ENCODE measurements around the gene WDR46.

DNA sequence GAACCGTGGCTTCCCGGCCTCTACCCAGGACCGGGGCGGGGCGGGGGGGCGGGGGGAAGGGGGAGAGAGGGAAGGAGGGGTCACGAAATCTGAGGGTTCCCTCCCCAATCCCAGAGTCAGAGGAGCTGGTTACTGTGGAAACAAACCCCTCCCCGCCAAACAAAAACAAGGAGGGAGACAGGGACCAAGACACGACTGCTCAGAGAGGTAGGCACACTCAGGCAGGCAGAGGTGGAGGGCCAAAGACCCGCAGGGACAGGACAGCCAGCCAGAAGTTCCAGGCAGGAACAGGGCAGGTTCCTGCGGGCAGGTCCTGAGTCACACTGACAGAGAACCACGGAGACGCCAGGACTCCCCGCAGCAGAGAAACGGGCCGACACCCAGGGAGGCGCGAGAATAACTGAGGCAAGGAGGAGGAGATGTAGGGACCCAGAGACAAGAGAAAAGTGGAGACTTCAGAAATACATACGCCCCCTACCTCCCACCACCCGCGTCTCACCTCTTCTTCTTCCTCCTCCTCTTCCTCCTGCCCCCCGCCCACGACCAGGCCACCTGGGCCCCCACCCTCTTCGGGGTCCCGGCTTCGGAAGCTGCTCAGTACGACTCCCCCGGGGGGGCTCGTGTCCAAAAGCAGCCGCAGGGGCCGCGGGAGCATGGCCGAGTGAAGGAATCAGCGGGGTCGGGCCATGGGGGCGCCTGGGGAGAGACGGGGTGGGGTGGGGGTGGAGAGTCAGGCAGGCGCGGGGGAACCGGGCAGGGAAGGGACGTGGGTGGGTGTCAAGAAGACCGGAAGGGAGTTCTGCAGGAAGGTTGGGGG is 9.1 kb upstream of the WDR46 start:
- no peak for TF ChIP-seq POLR2A (IDR thresholded peaks at IDR 0.05)
- TF ChIP-seq, protein P1, sequence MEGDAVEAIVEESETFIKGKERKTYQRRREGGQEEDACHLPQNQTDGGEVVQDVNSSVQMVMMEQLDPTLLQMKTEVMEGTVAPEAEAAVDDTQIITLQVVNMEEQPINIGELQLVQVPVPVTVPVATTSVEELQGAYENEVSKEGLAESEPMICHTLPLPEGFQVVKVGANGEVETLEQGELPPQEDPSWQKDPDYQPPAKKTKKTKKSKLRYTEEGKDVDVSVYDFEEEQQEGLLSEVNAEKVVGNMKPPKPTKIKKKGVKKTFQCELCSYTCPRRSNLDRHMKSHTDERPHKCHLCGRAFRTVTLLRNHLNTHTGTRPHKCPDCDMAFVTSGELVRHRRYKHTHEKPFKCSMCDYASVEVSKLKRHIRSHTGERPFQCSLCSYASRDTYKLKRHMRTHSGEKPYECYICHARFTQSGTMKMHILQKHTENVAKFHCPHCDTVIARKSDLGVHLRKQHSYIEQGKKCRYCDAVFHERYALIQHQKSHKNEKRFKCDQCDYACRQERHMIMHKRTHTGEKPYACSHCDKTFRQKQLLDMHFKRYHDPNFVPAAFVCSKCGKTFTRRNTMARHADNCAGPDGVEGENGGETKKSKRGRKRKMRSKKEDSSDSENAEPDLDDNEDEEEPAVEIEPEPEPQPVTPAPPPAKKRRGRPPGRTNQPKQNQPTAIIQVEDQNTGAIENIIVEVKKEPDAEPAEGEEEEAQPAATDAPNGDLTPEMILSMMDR (IDR thresholded peaks at IDR 0.05) = no peak

All from stomach (tissue), 4 donors.